ENCODE data around the gene PSMG4. TPM values are rescaled to one million over a fixed set of nuclear protein-coding genes. Genes with fewer than 3 reads are reported as not detected.

PSMG4 gene
- total and polyA plus RNA-seq, 10 of the 15 experiments (the other 5 are each of a cell fraction or from before 2014, with no cell fraction given), result 7.1 to 62.6 (median 29.8) TPM

- no peaks in the 10 kb centered on the region for H4K20me1 ChIP-seq (ENCODE audit: control insufficient read depth, insufficient read depth)
- CTCF ChIA-PET, result interaction anchor here (1.8 kb wide), 1 partner anchor 443 kb away, joined by 7 read pairs; no protein-coding TSS in a partner anchor
- WGBS (ENCODE audit: insufficient coverage, insufficient replicate concordance, low lambda C conversion rate, missing lambda C conversion rate), result 31% methylated on average over 17 of the region's 21 CpGs
- in situ Hi-C loops (cut with MboI), result no loop called here
- no peaks in the 10 kb centered on the region for H3K4me1 ChIP-seq (ENCODE audit: control insufficient read depth, insufficient read depth, low read length)
- no TSS peak for BruUV-seq (replicated peaks)
- SMC1A ChIA-PET (ENCODE audit: uncharacterized antibody, unreplicated experiment), result interaction anchor here (1.0 kb wide), 1 partner anchor 33 kb away, joined by 3 read pairs; no protein-coding TSS in a partner anchor
- no peak overlapping the region for H2AFZ ChIP-seq (ENCODE audit: control insufficient read depth, low read depth, low read length)
- FAIRE-seq, result no peak
- H3K4me3 ChIP-seq, result no peak overlapping the region
- no peaks in the 10 kb centered on the region; a peak in 1 of 4 replicates for H3K36me3 ChIP-seq (ENCODE audit: control insufficient read depth in 2 of 2, insufficient read depth in 2 of 2, low read length in 1 of 2)
- intact Hi-C loops (cut with micrococcal nuclease; ENCODE audit: unreplicated experiment), result no loop called here
- no peak overlapping the region for H3K4me2 ChIP-seq (ENCODE audit: control insufficient read depth, insufficient read depth)
- no peak for ATAC-seq
- no peak overlapping the region for H3K27ac ChIP-seq (ENCODE audit: control insufficient read depth, insufficient read depth)
- no peaks in the 10 kb centered on the region for H3K27me3 ChIP-seq (replicated peaks in 1 of 2; ENCODE audit: control insufficient read depth in 2 of 2, insufficient read depth in 2 of 2, low read length in 1 of 2)
- H3K9me3 ChIP-seq (replicated peaks; ENCODE audit: control insufficient read depth, insufficient read depth, low read length), result no peaks in the 10 kb centered on the region
- RAD21 ChIA-PET (ENCODE audit: unreplicated experiment), result interaction anchor here (0.6 to 0.7 kb wide), 4 partner anchors 23 to 1079 kb away, joined by 3 to 5 read pairs (median 3); no protein-coding TSS in a partner anchor
- no peak overlapping the region for H3K9ac ChIP-seq (ENCODE audit: control insufficient read depth, insufficient read depth, low read length)
- no peak for DNase-seq (ENCODE audit: low read depth, low spot score)
- POLR2A ChIA-PET, result interaction anchor here (0.6 kb wide), 1 partner anchor 66 kb away, joined by 3 read pairs; no protein-coding TSS in a partner anchor
- no peaks in the 10 kb centered on the region for H3K79me2 ChIP-seq (ENCODE audit: control insufficient read depth, insufficient read depth, low read length)
- no peak for TF ChIP-seq TCF7 (IDR thresholded peaks at IDR 0.05; ENCODE audit: borderline replicate concordance)
- TF ChIP-seq POLR2AphosphoS2 (IDR thresholded peaks at IDR 0.05; ENCODE audit: low read depth, low read length), result no peak
- TF ChIP-seq MTA3 (IDR thresholded peaks at IDR 0.05; ENCODE audit: borderline replicate concordance, low read length), result no peak
- no peak for TF ChIP-seq ZNF24 (IDR thresholded peaks at IDR 0.05)
- no peak for TF ChIP-seq NFIC (IDR thresholded peaks at IDR 0.05; ENCODE audit: low read depth, low read length)
- no peak for TF ChIP-seq CTCF (IDR thresholded peaks at IDR 0.05 in 2 of 3, conservative IDR thresholded peaks at IDR 0.05 in 1 of 3; ENCODE audit: control insufficient read depth in 2 of 3, extremely low read depth in 1 of 3, insufficient read depth in 1 of 3, low read depth in 3 of 3, low read length in 3 of 3)
- TF ChIP-seq WRNIP1 (IDR thresholded peaks at IDR 0.05; ENCODE audit: borderline replicate concordance, low read depth, low read length), result no peak
- no peak for TF ChIP-seq CHD1 (IDR thresholded peaks at IDR 0.05; ENCODE audit: low read depth, low read length)
- no peak for TF ChIP-seq SP1 (IDR thresholded peaks at IDR 0.05; ENCODE audit: low read depth, low read length)
- no peak for TF ChIP-seq KDM1A (IDR thresholded peaks at IDR 0.05; ENCODE audit: borderline replicate concordance)
- no peak for TF ChIP-seq SMAD5 (IDR thresholded peaks at IDR 0.05; ENCODE audit: low read depth)
- TF ChIP-seq, protein P1, sequence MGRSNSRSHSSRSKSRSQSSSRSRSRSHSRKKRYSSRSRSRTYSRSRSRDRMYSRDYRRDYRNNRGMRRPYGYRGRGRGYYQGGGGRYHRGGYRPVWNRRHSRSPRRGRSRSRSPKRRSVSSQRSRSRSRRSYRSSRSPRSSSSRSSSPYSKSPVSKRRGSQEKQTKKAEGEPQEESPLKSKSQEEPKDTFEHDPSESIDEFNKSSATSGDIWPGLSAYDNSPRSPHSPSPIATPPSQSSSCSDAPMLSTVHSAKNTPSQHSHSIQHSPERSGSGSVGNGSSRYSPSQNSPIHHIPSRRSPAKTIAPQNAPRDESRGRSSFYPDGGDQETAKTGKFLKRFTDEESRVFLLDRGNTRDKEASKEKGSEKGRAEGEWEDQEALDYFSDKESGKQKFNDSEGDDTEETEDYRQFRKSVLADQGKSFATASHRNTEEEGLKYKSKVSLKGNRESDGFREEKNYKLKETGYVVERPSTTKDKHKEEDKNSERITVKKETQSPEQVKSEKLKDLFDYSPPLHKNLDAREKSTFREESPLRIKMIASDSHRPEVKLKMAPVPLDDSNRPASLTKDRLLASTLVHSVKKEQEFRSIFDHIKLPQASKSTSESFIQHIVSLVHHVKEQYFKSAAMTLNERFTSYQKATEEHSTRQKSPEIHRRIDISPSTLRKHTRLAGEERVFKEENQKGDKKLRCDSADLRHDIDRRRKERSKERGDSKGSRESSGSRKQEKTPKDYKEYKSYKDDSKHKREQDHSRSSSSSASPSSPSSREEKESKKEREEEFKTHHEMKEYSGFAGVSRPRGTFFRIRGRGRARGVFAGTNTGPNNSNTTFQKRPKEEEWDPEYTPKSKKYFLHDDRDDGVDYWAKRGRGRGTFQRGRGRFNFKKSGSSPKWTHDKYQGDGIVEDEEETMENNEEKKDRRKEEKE (IDR thresholded peaks at IDR 0.05), result no peak
- no peak for TF ChIP-seq PRDM15 (CRISPR knock-in tag; IDR thresholded peaks at IDR 0.05)
- TF ChIP-seq ZBED1 (IDR thresholded peaks at IDR 0.05; ENCODE audit: borderline replicate concordance), result no peak
- no peak for TF ChIP-seq ESRRA (IDR thresholded peaks at IDR 0.05; ENCODE audit: low read length)
Observed at GRCh38 chr6:3288711-3289663, 30.2 kb downstream of the PSMG4 start.

Measured in GM12878 (cell line).